ENCODE data around the gene EIF3K. TPM values are rescaled to one million over a fixed set of nuclear protein-coding genes. Genes with fewer than 3 reads are reported as not detected.
A peak's percentile ranks its signal among the peaks of the same experiment; 100 is the strongest.

Gene EIF3K
- total and polyA plus RNA-seq, 2 of the 8 experiments (the other 6 are each of a cell fraction or from before 2014, with no cell fraction given) = 329 to 937 TPM

DNA sequence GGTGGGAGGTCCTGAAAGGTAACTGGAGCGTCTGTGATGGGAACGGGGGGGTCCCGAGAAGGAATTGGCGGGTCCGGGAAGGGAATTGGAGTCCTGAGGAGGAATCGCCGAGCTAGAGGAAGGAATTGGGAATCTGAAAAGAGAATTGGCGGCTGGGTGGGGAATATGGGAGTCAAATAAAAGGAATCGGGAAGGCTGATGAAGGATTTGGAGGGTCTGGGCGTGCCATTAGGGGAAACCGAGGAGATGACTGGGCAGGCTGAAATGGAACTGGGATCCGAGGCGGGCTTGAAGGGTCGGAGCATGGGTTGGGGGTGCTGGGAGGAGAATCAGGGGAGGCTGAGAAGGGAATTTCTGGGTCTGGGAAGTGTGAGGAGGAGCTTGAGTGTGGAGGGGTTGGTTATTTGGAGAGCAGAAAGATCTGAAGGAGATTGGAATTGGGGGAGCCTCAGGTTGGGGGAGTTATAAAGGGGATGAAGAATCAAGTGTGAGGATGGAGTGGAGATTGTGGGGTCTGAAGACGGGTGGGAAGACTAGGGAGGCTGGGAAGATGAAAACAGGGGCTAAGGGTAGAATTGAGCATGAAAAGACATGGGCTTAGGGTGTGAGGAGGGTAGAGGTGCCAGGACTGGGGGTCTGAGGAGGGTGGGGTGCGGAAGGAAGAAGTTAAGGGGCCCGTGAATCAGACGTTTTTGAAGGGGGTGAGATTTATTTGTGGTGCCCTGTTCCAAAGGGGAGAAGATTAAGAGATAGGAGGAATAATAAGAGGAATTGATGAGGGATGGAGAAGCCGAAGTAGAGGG lies 29.2 kb downstream of the EIF3K start:
- Histone ChIP-seq H4K5ac (ENCODE audit: insufficient read length, low read depth, low read length) (peak overlapping the region; percentile 22), H3K4ac (replicated peaks; ENCODE audit: insufficient read length, low read depth, low read length) (peak overlapping the region; percentile 76), H3K27ac (ENCODE audit: low read depth, low read length) (peak overlapping the region; percentile 71; the same call in 1 of the 2 replicates), H3K36me3 (ENCODE audit: control insufficient read depth in 2 of 4, insufficient read depth in 4 of 4, low read length in 3 of 4) (no peaks in the 10 kb centered on the region), H3K9ac (replicated peaks in 1 of 4; ENCODE audit: extremely low read depth in 1 of 4, low read depth in 3 of 4, low read length in 3 of 4) (peak overlapping the region; percentile 87 to 98 (median 92)), H4K20me1 (replicated peaks in 1 of 2; ENCODE audit: control insufficient read depth in 1 of 2, insufficient read depth in 2 of 2, low read length in 2 of 2) (peaks cover 12 to 22% of the 10 kb centered on the region in 2 experiments), H3K79me2 (ENCODE audit: control insufficient read depth in 1 of 2, insufficient read depth in 2 of 2, low read length in 2 of 2) (peaks cover 42 to 56% of the 10 kb centered on the region in 2 experiments), H2BK12ac (ENCODE audit: low read depth, low read length) (no peak overlapping the region), H3K4me1 (replicated peaks in 1 of 4; ENCODE audit: control insufficient read depth in 3 of 4, insufficient read depth in 4 of 4, low read length in 3 of 4) (peaks cover 5 to 20% (median 14%) of the 10 kb centered on the region in 4 experiments), H3K14ac (ENCODE audit: insufficient read length) (peak overlapping the region; percentile 32), H2AK5ac (ENCODE audit: low read depth, low read length) (peak overlapping the region; percentile 75), H2BK20ac (ENCODE audit: low read length) (no peak overlapping the region), H3K4me2 (ENCODE audit: insufficient read depth in 1 of 2, low read depth in 2 of 2, low read length in 2 of 2) (peak overlapping the region; percentile 92 to 95), H3K18ac (ENCODE audit: extremely low read depth, low read length) (peak overlapping the region; percentile 68), H2BK120ac (replicated peaks; ENCODE audit: low read depth, low read length) (no peak overlapping the region), H3K4me3 (ENCODE audit: extremely low read depth in 1 of 4, insufficient read depth in 2 of 4, low read depth in 3 of 4, low read length in 4 of 4) (peak overlapping the region; percentile 91 to 98 (median 95)), H3K9me3 (ENCODE audit: insufficient read depth in 2 of 2, low read depth in 1 of 2, low read length in 1 of 2) (no peaks in the 10 kb centered on the region), H2AFZ (ENCODE audit: low read length) (no peak overlapping the region), H2BK5ac (ENCODE audit: low read depth, low read length) (peak overlapping the region; percentile 93), H4K91ac (replicated peaks; ENCODE audit: insufficient read length, low read length) (peak overlapping the region; percentile 29), H3K23me2 (ENCODE audit: low read depth, low read length) (peaks cover 16% of the 10 kb centered on the region; the same call in 1 of the 2 replicates), H3K56ac (replicated peaks; ENCODE audit: insufficient read length, low read depth, low read length) (peak overlapping the region; percentile 89), H4K8ac (ENCODE audit: extremely low read depth, insufficient read depth, low read length) (peak overlapping the region; percentile 79), H2BK15ac (ENCODE audit: low read length) (no peak overlapping the region), H3K27me3 (replicated peaks in 1 of 4; ENCODE audit: control insufficient read depth in 3 of 4, extremely low read depth in 1 of 4, insufficient read depth in 3 of 4, low read length in 3 of 4) (no peaks in the 10 kb centered on the region), H3K23ac (ENCODE audit: insufficient read length) (no peak overlapping the region), H3K79me1 (ENCODE audit: low read depth, low read length) (peaks cover 11% of the 10 kb centered on the region)
- 2 to 100% methylated on average over 1 to 16 of the region's 19 CpGs for WGBS, 2 experiments (ENCODE audit: extremely low coverage in 1 of 2, insufficient coverage in 1 of 2, insufficient read length in 1 of 2, insufficient replicate concordance in 2 of 2, low coverage in 1 of 2, low lambda C conversion rate in 2 of 2, missing lambda C conversion rate in 1 of 2)
- no peak for TF ChIP-seq RFX5 (IDR thresholded peaks at IDR 0.05; ENCODE audit: borderline replicate concordance, low read depth, low read length)
- peak; percentile 50 for TF ChIP-seq SAP30 (IDR thresholded peaks at IDR 0.05; ENCODE audit: insufficient read depth, insufficient replicate concordance, low read length)
- TF ChIP-seq ASH2L (IDR thresholded peaks at IDR 0.05; ENCODE audit: low read length) = peak; percentile 5
- CTCF ChIA-PET (ENCODE audit: partially characterized antibody) = interaction anchor here (0.6 to 7.7 kb wide), 6 partner anchors 10 to 36 kb away, joined by 3 to 62 read pairs (median 3); no protein-coding TSS in a partner anchor
- POLR2A ChIA-PET (ENCODE audit: partially characterized antibody) = interaction anchor here (0.6 to 17.9 kb wide), 20 partner anchors 9 to 88 kb away, joined by 3 to 374 read pairs (median 4); partner anchors contain the start of gene MAP4K1
- FAIRE-seq (no peak), DNase-seq (ENCODE audit: low read depth in 1 of 2, low spot score in 2 of 2) (no peak)

Measured in H1 (cell line).